SK-N-MC (cell line): ENCODE results near the gene ZNF200.
"Not testable (repeated sequence)": the region's sequence is repeated elsewhere in the genome, so short reads cannot be mapped to it uniquely, and the experiment has no call there.

Source experiments
- DNase-seq: peaks from one replicate; pipeline ENCODE4 v3.0.0-alpha.2; 2011; ENCODE audit warnings: low read depth, low spot score
- H3K27ac ChIP-seq: fragments of 200-600 bp; sonication (generic); 2 replicates; pipeline ENCODE4 v1.5.1; 2016; ENCODE audit warnings: mixed run types
- H3K36me3 ChIP-seq: fragments of 200-600 bp; sonication (generic); 2 replicates; pipeline ENCODE4 v1.6.1; 2017; ENCODE audit warnings: antibody characterized with exemption, low read length, mixed read lengths; ENCODE audit not compliant: insufficient read depth
- H3K4me3 ChIP-seq: fragments of 200-600 bp; sonication (generic); 2 replicates; pipeline ENCODE4 v1.5.1; 2016
- H3K9ac ChIP-seq: fragments of 200-600 bp; sonication (generic); 2 replicates; pipeline ENCODE4 v1.8.0; 2017; ENCODE audit warnings: mixed run types, mixed read lengths; ENCODE audit not compliant: insufficient read length
- H3K9me3 ChIP-seq: fragments of 200-600 bp; sonication (generic); 2 replicates; pipeline ENCODE4 v1.6.1; 2017; ENCODE audit warnings: low read depth, mild to moderate bottlenecking, antibody characterized with exemption, low read length, moderate library complexity, mixed read lengths
- EZH2 ChIP-seq: fragments of 200-600 bp; sonication (generic); IDR thresholded peaks from one replicate; pipeline ENCODE4 v1.6.1; 2017; ENCODE audit warnings: antibody characterized with exemption
- FOXP2 ChIP-seq: optimal IDR thresholded peaks from 2 replicates; pipeline ENCODE3; 2011; ENCODE audit warnings: mild to moderate bottlenecking, moderate library complexity; ENCODE audit not compliant: insufficient read depth; ENCODE audit errors: extremely low read length, control extremely low read depth
- POLR2AphosphoS5 ChIP-seq: IDR thresholded peaks from 2 replicates; pipeline ENCODE4 v1.6.1; 2012; ENCODE audit warnings: mild to moderate bottlenecking, low read depth, low read length, borderline replicate concordance

Gene ZNF200

DNA sequence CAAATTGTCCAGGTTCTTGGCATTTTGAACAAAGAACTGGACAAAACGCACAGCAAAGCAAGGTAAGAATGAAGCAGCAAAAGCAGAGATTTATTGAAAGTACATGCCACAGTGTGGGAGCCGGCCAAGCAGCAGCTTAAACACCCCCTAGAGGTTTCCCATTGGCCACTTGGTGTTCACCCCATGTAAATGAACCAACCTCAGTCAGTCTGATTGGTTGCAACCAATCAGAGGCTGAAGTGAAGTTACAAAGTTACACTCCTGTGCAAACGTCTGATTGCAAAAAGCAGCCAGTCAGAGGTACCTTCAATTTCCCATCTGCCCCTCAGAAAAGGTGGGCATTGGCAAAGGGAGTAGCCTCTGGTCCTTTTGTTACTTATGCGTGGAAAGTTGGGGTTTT lies 39.5 kb upstream of the ZNF200 start:
- no peak for TF ChIP-seq POLR2AphosphoS5
- TF ChIP-seq FOXP2, result no peak
- no peak for TF ChIP-seq EZH2
- DNase-seq, result no peak
- no peaks in the 10 kb centered on the region for H3K36me3 ChIP-seq
- no peaks in the 10 kb centered on the region for H3K9me3 ChIP-seq
- no peak overlapping the region for H3K4me3 ChIP-seq
- H3K27ac ChIP-seq, result no peak overlapping the region
- H3K9ac ChIP-seq, result no peak overlapping the region

- not testable (repeated sequence) for H3K36me3 ChIP-seq, H3K27ac ChIP-seq, DNase-seq, H3K4me3 ChIP-seq, H3K9ac ChIP-seq, H3K9me3 ChIP-seq
Observed at GRCh38 chr16:3271281-3271680, 36.3 kb upstream of the ZNF200 start.

GRCh38 chr16:3270718-3271117 lies 35.8 kb upstream of the ZNF200 start:
- not testable (repeated sequence) for H3K9ac ChIP-seq, H3K9me3 ChIP-seq, DNase-seq, H3K36me3 ChIP-seq, H3K4me3 ChIP-seq, H3K27ac ChIP-seq

- no peak for DNase-seq
- Histone ChIP-seq H3K4me3 (no peak overlapping the region), H3K9me3 (no peaks in the 10 kb centered on the region; the same call in 1 of the 2 replicates), H3K36me3 (no peaks in the 10 kb centered on the region), H3K27ac (no peak overlapping the region), H3K9ac (no peak overlapping the region)
- TF ChIP-seq EZH2, result no peak
- TF ChIP-seq POLR2AphosphoS5, result no peak
- TF ChIP-seq FOXP2, result no peak
Observed at GRCh38 chr16:3268294-3268693, 33.3 kb upstream of the ZNF200 start.

DNA sequence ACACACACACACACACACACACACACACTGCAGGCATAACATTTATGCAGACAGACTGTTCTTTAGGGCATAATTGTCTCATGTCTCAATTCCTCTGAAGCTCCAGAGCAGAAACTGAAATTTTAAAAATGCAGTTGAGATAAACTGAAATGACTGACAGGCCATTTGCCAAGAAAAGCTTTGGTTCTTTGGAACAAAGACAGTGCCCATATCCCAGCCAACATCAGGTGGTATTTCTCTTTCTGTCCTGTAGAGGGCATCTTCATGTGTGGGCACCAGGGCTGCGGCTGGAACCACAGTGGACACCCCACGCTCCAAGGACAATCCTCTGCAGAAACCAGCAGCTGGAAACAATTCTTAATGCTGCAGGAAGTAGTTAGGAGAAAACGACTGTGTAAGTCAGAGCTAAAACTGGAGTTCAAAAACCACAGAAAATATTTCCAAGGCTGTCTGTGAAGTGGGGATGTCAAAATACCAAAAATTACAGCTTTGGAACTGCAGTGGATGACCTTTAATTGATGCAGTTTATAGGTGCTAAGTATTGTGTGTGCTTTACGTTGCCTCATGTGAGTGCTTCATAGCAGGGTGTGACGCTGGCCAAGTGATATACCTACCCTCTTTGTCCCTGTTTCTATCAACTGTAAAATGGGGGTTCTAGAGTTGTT lies 32.0 kb upstream of the ZNF200 start:
- peak overlapping the region; percentile 22 for H3K9ac ChIP-seq
- TF ChIP-seq EZH2, result no peak
- TF ChIP-seq FOXP2, result no peak
- no peak for TF ChIP-seq POLR2AphosphoS5

DNA sequence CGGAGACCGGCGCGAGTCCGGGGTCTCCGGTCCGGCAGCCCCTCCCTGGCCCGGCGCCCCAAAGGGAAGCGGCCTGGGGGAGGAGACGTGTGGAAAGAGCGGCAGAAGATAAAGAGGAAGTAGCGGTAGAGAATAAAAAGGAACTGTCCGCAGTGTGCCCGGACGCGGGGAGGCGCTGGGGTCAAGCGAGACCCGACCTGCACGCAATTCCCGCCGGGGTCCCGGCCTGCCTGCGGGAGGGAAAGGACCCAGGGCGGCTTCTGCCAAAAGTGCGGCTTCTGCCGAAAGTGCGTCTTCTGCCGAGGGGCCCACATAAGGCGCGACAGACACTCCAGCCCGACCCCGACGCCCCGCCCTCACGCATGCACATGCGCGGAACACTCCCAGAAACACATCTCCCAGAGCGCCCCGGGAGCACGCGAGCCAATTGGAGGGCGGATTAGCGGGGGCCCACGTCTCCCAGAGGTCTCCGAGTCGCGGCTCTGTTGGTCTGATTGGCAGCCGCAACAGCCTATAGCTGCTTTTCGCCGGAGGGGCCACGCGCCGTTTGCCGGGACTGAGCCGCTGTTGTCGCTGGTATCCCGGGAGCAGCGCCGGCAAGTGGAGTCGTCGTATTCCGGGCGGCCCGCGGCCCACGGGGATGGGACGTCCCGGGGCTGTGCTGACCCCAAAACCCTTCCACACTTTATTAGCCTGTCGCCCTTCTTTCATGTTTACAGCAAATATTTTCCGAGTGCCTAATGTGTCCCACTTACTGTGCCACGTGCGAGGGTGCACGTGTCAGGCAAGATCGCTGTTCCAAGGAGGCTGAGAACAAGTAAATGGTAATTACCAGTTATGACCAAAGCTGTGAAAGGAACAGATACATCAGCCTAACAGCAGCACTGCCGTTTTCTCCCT lies 29.4 kb upstream of the ZNF200 start:
- Histone ChIP-seq H3K9ac (peak overlapping the region; percentile 88), H3K36me3 (no peaks in the 10 kb centered on the region), H3K27ac (peak overlapping the region; percentile 91), H3K9me3 (no peaks in the 10 kb centered on the region; the same call in 1 of the 2 replicates), H3K4me3 (peak overlapping the region; percentile 80)
- TF ChIP-seq POLR2AphosphoS5 (peak; percentile 87), FOXP2 (no peak), EZH2 (no peak)
- DNase-seq, result peak; percentile 76

More for the DNA sequence above, 32.0 kb upstream of the ZNF200 start:
- Histone ChIP-seq H3K27ac (peak overlapping the region; percentile 72; the same call in 1 of the 2 replicates), H3K9me3 (no peaks in the 10 kb centered on the region; the same call in 1 of the 2 replicates), H3K4me3 (peak overlapping the region; percentile 6; the same call in 1 of the 2 replicates), H3K36me3 (no peaks in the 10 kb centered on the region)
- no peak for DNase-seq

DNA sequence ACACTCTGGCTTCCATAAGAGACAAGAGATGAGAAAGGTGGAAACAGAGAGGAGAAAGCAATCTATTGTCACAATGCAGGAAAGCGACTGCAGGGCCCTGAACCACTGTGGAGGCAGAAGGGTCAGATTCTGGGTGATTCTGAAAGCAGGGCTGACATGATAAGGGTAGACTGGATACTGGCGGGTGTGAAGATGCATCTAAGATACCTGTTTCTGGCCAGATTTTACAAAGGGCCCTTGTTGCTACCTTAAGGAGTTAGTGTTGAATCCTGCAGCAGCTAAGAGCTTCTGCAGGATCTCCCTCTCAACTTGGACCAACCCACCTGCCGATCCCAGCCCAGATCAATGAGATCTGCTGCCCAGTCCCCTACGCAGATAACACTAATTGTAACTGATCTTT lies 27.6 kb upstream of the ZNF200 start:
- H3K27ac ChIP-seq, result no peak overlapping the region
- TF ChIP-seq EZH2, result no peak
- H3K9me3 ChIP-seq, result no peaks in the 10 kb centered on the region; the same call in 1 of the 2 replicates
- H3K4me3 ChIP-seq, result no peak overlapping the region
- no peak for DNase-seq
- H3K9ac ChIP-seq, result no peak overlapping the region
- H3K36me3 ChIP-seq, result no peaks in the 10 kb centered on the region

DNA sequence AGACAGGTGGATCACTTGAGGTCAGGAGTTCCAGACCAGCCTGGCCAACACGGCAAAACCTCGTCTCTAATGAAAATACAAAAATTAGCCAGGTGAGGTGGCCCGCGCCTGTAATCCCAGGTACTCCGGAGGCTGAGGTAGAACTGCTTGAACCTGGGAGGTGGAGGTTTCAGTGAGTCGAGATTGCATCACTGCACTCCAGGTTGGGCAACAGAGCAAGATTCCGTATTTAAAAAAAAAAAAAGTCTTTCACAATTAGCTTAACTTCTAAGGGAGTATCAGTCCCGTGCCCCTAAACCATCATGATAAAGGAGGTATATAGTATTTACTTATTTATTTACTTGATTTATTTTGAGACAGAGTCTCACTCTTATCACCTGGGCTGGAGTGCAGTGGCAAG lies 24.9 kb upstream of the ZNF200 start:
- H3K9me3 ChIP-seq, result no peaks in the 10 kb centered on the region
- TF ChIP-seq EZH2 (no peak), POLR2AphosphoS5 (no peak), FOXP2 (no peak)
- H3K4me3 ChIP-seq, result no peak overlapping the region
- no peak for DNase-seq
- no peak overlapping the region for H3K27ac ChIP-seq
- no peaks in the 10 kb centered on the region for H3K36me3 ChIP-seq
- H3K9ac ChIP-seq, result no peak overlapping the region

DNA sequence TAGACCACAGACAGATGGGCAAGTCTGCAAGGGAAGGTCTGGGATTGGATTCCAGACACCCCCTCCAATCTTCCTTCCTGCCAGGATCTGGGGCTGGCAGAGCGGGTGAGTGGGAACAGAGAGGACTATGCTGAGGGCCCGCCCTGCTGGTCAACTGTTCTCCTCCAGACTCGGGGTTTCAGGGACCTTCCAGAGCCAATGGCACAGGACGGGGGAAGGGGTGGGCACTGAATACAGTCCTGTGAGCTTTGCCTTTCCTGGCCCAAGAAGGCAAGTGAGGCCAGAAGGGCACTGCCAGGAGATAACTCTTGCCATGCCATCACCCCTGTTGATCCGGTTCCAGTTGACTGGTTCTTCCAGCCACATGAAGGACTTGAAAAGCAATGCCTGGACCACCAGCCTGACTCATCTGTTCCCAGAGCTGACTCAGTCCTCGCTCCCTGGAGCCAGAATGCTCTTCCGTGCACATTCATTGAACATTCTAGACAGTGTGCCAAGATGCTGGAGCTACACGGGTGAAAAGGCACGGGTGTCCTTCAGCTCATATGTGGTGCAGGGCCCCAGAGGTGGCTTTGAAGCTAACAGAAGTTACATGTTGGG lies 22.0 kb upstream of the ZNF200 start:
- no peaks in the 10 kb centered on the region for H3K36me3 ChIP-seq
- TF ChIP-seq POLR2AphosphoS5 (no peak), FOXP2 (no peak), EZH2 (no peak)
- H3K27ac ChIP-seq, result no peak overlapping the region
- H3K4me3 ChIP-seq, result no peak overlapping the region
- H3K9me3 ChIP-seq, result no peaks in the 10 kb centered on the region
- DNase-seq, result no peak
- H3K9ac ChIP-seq, result no peak overlapping the region
